CD4-positive, CD25-positive, alpha-beta regulatory T cell (primary cell): ENCODE results near the gene NEB. TPM values are rescaled to one million over a fixed set of nuclear protein-coding genes. Genes with fewer than 3 reads are reported as not detected.
"Not testable (repeated sequence)": the region's sequence is repeated elsewhere in the genome, so short reads cannot be mapped to it uniquely, and the experiment has no call there.

Source experiments
- ATAC-seq, 2 donors: fragments of 150-1000 bp; cut with Tn5 transposase; one replicate each; pipeline ENCODE4 v1.10.0; 2021; ENCODE audit warnings: low read depth in 2 of 2, moderate number of reproducible peaks in 2 of 2, moderate library complexity in 1 of 2
- DNase-seq, 3 donors: peaks; one replicate each; pipeline versions ENCODE4 v3.0.0 to v3.0.0-alpha.2; 2012 to 2022; ENCODE audit warnings: mixed read lengths in 1 of 3
- H3K27ac ChIP-seq: one replicate; pipeline ENCODE4 v1.7.0; 2013; ENCODE audit warnings: mild to moderate bottlenecking, low read length; ENCODE audit not compliant: insufficient read depth, poor library complexity, severe bottlenecking
- H3K27me3 ChIP-seq: one replicate; pipeline ENCODE4 v1.7.0; 2013; ENCODE audit warnings: low read length; ENCODE audit not compliant: control insufficient read depth, insufficient read depth
- H3K36me3 ChIP-seq: one replicate; pipeline ENCODE4 v1.7.0; 2013; ENCODE audit warnings: mild to moderate bottlenecking, low read length, moderate library complexity; ENCODE audit not compliant: control insufficient read depth, insufficient read depth
- H3K4me1 ChIP-seq: 2 replicates; pipeline ENCODE4 v1.7.0; 2013; ENCODE audit warnings: mild to moderate bottlenecking, low read length; ENCODE audit not compliant: insufficient read depth, control insufficient read depth, poor library complexity, severe bottlenecking
- H3K4me3 ChIP-seq: one replicate; pipeline ENCODE4 v1.7.0; 2013; ENCODE audit warnings: low read depth, mild to moderate bottlenecking, low read length, moderate library complexity
- H3K9me3 ChIP-seq, 2 experiments: 1 replicate in 1 of 2; 2 replicates in 1 of 2; pipeline ENCODE4 v1.7.0; 2013; ENCODE audit warnings: low read length in 2 of 2, mild to moderate bottlenecking in 1 of 2, moderate library complexity in 1 of 2; ENCODE audit not compliant: control insufficient read depth in 2 of 2
- H3K27ac Mint-ChIP-seq, 3 donors: one replicate each; pipeline ENCODE4 v1.8.0; 2020 to 2022; ENCODE audit warnings: mild to moderate bottlenecking in 3 of 3, mixed read lengths in 3 of 3, moderate library complexity in 2 of 3
- H3K27me3 Mint-ChIP-seq: one replicate; pipeline ENCODE4 v1.8.0; 2022; ENCODE audit warnings: mild to moderate bottlenecking, mixed read lengths
- H3K36me3 Mint-ChIP-seq: one replicate; pipeline ENCODE4 v1.8.0; 2020; ENCODE audit warnings: mixed read lengths
- H3K4me1 Mint-ChIP-seq, 4 donors: one replicate each; pipeline ENCODE4 v1.8.0; 2020 to 2022; ENCODE audit warnings: mixed read lengths in 4 of 4, mild to moderate bottlenecking in 1 of 4
- H3K4me3 Mint-ChIP-seq, 4 donors: one replicate each; pipeline ENCODE4 v1.8.0; 2020 to 2022; ENCODE audit warnings: mild to moderate bottlenecking in 4 of 4, mixed read lengths in 4 of 4, moderate library complexity in 3 of 4
- H3K9me3 Mint-ChIP-seq, 7 donors: one replicate each; pipeline ENCODE4 v1.8.0; 2020 to 2022; ENCODE audit warnings: mixed read lengths in 7 of 7, mild to moderate bottlenecking in 3 of 7, moderate library complexity in 2 of 7
- polyA plus RNA-seq, 4 donors: library from polyadenylated mRNA; unstranded; fragments of 300-500 nt; fragmentation: Illumina TruSeq; gene quantifications; one replicate each; pipeline ENCODE4 v1.2.3, GENCODE V29; 2021
- total RNA-seq: library from RNA; stranded (reverse); gene quantifications from one replicate; pipeline ENCODE4 v1.2.3, GENCODE V29; 2022

Gene NEB
- total and polyA plus RNA-seq, 5 donors from 2014 or later: 0.06 to 1.3 (median 0.24) TPM; not detected in 1

DNA sequence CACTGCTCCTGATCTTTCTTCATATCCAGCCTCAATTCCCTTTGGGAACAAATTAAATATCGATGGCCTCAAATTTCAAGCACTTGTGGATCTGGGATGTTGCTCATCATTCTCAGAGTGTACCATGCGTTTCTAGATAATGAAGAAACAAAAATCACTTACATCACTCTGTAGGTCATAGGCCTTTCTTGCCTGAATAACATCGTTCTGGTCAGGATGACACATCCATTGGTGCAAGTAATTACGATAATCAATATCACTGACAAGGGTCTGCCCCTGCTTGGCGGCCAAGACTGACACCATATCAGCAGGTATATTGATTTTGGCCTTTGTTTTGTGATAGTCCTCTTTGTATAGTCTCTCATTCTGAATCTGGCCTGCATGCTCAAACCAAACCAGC is 167.3 kb downstream of the NEB start:
- Mint-ChIP-seq H3K27ac (no peak overlapping the region), H3K4me3 (no peak overlapping the region), H3K27me3 (no peaks in the 10 kb centered on the region), H3K36me3 (peaks cover 19% of the 10 kb centered on the region), H3K4me1 (no peaks in the 10 kb centered on the region), H3K9me3 (peaks cover 0 to 2% (median 0%) of the 10 kb centered on the region in 7 donors)
- Histone ChIP-seq H3K27ac (no peak overlapping the region), H3K36me3 (no peaks in the 10 kb centered on the region), H3K4me1 (no peaks in the 10 kb centered on the region), H3K27me3 (no peaks in the 10 kb centered on the region), H3K9me3 (no peaks in the 10 kb centered on the region), H3K4me3 (no peak overlapping the region)
- ATAC-seq: no peak
- no peak for DNase-seq

GRCh38 chr2:151562398-151562797 is 171.9 kb downstream of the NEB start:
- no peak for ATAC-seq
- Mint-ChIP-seq H3K4me3 (no peak overlapping the region), H3K27ac (no peak overlapping the region), H3K27me3 (no peaks in the 10 kb centered on the region), H3K4me1 (no peaks in the 10 kb centered on the region), H3K9me3 (peaks cover 0 to 5% (median 0%) of the 10 kb centered on the region in 7 donors), H3K36me3 (peaks cover 19% of the 10 kb centered on the region)
- Histone ChIP-seq H3K9me3 (no peaks in the 10 kb centered on the region), H3K27ac (no peak overlapping the region), H3K36me3 (no peaks in the 10 kb centered on the region), H3K27me3 (peaks cover 2% of the 10 kb centered on the region), H3K4me3 (no peak overlapping the region), H3K4me1 (no peaks in the 10 kb centered on the region)
- no peak for DNase-seq

- ATAC-seq (no peak), DNase-seq (peak in 1 of 3 donors; percentile 8)
- Histone ChIP-seq H3K36me3 (no peaks in the 10 kb centered on the region), H3K4me3 (no peak overlapping the region), H3K9me3 (no peaks in the 10 kb centered on the region), H3K27ac (no peak overlapping the region), H3K27me3 (peaks cover 2% of the 10 kb centered on the region), H3K4me1 (no peaks in the 10 kb centered on the region)
- Mint-ChIP-seq H3K27me3 (no peaks in the 10 kb centered on the region), H3K36me3 (peaks cover 23% of the 10 kb centered on the region), H3K9me3 (peaks cover 0 to 12% (median 0%) of the 10 kb centered on the region in 7 donors), H3K4me1 (no peaks in the 10 kb centered on the region), H3K27ac (no peak overlapping the region), H3K4me3 (no peak overlapping the region)
Observed at GRCh38 chr2:151560289-151560688, 174.0 kb downstream of the NEB start.

GRCh38 chr2:151559431-151559830 is 174.8 kb downstream of the NEB start:
- not testable (repeated sequence) for H3K4me1 Mint-ChIP-seq, H3K27ac ChIP-seq, ATAC-seq, H3K27me3 ChIP-seq, H3K36me3 ChIP-seq, H3K27me3 Mint-ChIP-seq, DNase-seq, H3K4me1 ChIP-seq, H3K9me3 ChIP-seq, H3K27ac Mint-ChIP-seq, H3K4me3 Mint-ChIP-seq, H3K4me3 ChIP-seq
- H3K9me3 Mint-ChIP-seq: peaks cover 0 to 12% (median 0%) of the 10 kb centered on the region in 7 donors
- peaks cover 20% of the 10 kb centered on the region for H3K36me3 Mint-ChIP-seq

- DNase-seq, H3K4me3 ChIP-seq, H3K4me3 Mint-ChIP-seq, H3K36me3 ChIP-seq, H3K27ac ChIP-seq, H3K9me3 ChIP-seq, H3K4me1 Mint-ChIP-seq, H3K4me1 ChIP-seq, H3K27ac Mint-ChIP-seq, H3K27me3 Mint-ChIP-seq, H3K27me3 ChIP-seq, ATAC-seq: not testable (repeated sequence)
- Mint-ChIP-seq H3K36me3 (peaks cover 23% of the 10 kb centered on the region), H3K9me3 (peaks cover 0 to 12% (median 0%) of the 10 kb centered on the region in 7 donors)
Observed at GRCh38 chr2:151557883-151558282, 176.4 kb downstream of the NEB start.

DNA sequence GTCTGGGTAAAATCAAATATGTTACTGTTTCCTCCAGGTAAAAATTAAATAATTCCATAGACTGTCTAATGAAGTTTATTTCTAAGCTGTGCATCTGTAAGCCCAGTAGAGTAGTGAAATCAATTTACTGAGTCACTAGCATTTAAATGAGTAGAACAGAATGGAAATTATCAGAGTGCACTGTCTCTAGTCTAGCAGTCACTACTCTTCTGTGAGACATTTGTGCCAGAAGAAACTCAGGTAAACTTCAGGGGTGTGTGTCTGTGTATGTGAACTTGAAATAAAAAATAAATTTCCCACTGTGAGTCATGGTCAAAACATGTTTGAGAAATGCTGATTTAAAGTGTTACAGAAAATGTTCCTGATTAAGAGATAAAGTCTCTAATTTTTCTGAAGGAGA is 178.2 kb downstream of the NEB start:
- H3K27me3 ChIP-seq: peaks cover 2% of the 10 kb centered on the region
- H3K9me3 ChIP-seq: no peaks in the 10 kb centered on the region
- H3K36me3 Mint-ChIP-seq: peaks cover 33% of the 10 kb centered on the region
- no peak overlapping the region for H3K4me3 Mint-ChIP-seq
- no peak overlapping the region for H3K4me3 ChIP-seq
- H3K27me3 Mint-ChIP-seq: no peaks in the 10 kb centered on the region
- DNase-seq (no peak), ATAC-seq (no peak)
- no peaks in the 10 kb centered on the region for H3K36me3 ChIP-seq
- no peak overlapping the region for H3K27ac ChIP-seq
- H3K4me1 Mint-ChIP-seq: no peaks in the 10 kb centered on the region
- peaks cover 0 to 12% (median 0%) of the 10 kb centered on the region in 7 donors for H3K9me3 Mint-ChIP-seq
- H3K27ac Mint-ChIP-seq: no peak overlapping the region
- no peaks in the 10 kb centered on the region for H3K4me1 ChIP-seq

DNA sequence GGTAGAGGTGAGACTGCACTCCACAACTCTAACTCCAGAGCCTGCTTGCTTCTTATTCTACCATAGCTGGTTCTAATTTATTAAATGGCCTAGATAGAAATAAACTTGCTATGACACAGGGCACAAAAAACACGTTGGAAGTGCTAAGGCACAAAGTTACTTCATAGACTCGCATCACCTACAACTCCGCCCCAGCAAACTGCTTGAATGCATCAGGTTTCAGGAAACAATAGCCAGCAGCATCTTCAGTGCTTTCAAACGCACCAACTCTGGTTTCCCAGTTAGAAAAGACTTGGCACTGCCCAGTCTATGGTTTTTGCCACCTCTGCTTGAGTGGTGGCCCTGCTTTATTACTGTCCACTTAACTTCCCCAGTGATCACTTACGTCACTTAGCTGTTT is 182.0 kb downstream of the NEB start:
- H3K4me1 ChIP-seq: no peaks in the 10 kb centered on the region

DNA sequence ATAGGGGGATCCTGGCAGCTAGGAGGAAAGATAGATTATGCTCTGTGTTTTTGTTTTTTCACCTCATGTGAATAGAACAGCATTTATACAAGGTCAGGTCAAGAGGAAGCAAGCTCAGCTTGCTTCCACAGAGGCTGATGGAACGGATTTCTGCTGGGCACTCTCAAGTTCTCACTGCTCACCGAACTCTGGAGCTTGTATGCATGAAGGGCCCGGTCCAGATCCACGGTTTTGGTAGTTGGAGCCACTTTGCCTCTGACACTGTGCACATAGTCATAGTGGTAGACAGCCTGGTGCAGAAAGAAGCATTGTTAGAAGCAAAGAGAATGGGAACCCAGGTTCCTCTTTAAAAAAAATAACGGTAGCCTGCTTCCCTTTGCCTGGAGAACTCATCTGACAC is 182.7 kb downstream of the NEB start:
- Histone ChIP-seq H3K27ac (no peak overlapping the region), H3K27me3 (no peaks in the 10 kb centered on the region), H3K9me3 (no peaks in the 10 kb centered on the region), H3K4me1 (no peaks in the 10 kb centered on the region), H3K36me3 (no peaks in the 10 kb centered on the region), H3K4me3 (no peak overlapping the region)
- peaks cover 52% of the 10 kb centered on the region for H3K36me3 Mint-ChIP-seq
- no peaks in the 10 kb centered on the region for H3K4me1 Mint-ChIP-seq
- H3K4me3 Mint-ChIP-seq: no peak overlapping the region
- no peak overlapping the region for H3K27ac Mint-ChIP-seq
- ATAC-seq (no peak), DNase-seq (no peak)
- peaks cover 0 to 3% (median 0%) of the 10 kb centered on the region in 7 donors for H3K9me3 Mint-ChIP-seq
- H3K27me3 Mint-ChIP-seq: no peaks in the 10 kb centered on the region

More for the DNA sequence above, 182.0 kb downstream of the NEB start:
- H3K27ac Mint-ChIP-seq: no peak overlapping the region
- H3K4me3 Mint-ChIP-seq: no peak overlapping the region
- H3K36me3 ChIP-seq: no peaks in the 10 kb centered on the region
- ATAC-seq (no peak), DNase-seq (no peak)
- no peaks in the 10 kb centered on the region for H3K4me1 Mint-ChIP-seq
- no peak overlapping the region for H3K27ac ChIP-seq
- H3K9me3 ChIP-seq: no peaks in the 10 kb centered on the region
- no peaks in the 10 kb centered on the region for H3K27me3 Mint-ChIP-seq
- H3K36me3 Mint-ChIP-seq: peaks cover 45% of the 10 kb centered on the region
- no peaks in the 10 kb centered on the region for H3K27me3 ChIP-seq
- no peak overlapping the region for H3K4me3 ChIP-seq
- H3K9me3 Mint-ChIP-seq: peaks cover 0 to 6% (median 0%) of the 10 kb centered on the region in 7 donors
